Tibial nerve (tissue), 3 donors: ENCODE results near the gene RERG.

Source experiments
- CTCF ChIP-seq, 5 experiments: fragments of 200-600 bp in 3 of 5; fragments of 450-650 bp in 2 of 5; sonication (generic) in 3 of 5; IDR thresholded peaks; one replicate each; pipeline ENCODE4 v1.5.1; 2016 to 2019; ENCODE audit warnings: antibody characterized with exemption in 5 of 5, mild to moderate bottlenecking in 3 of 5, moderate library complexity in 2 of 5
- POLR2A ChIP-seq, 2 donors: fragments of 450-650 bp; IDR thresholded peaks; one replicate each; pipeline ENCODE4 v1.6.1; 2017; ENCODE audit warnings: antibody characterized with exemption in 2 of 2, mild to moderate bottlenecking in 2 of 2, moderate library complexity in 2 of 2

DNA sequence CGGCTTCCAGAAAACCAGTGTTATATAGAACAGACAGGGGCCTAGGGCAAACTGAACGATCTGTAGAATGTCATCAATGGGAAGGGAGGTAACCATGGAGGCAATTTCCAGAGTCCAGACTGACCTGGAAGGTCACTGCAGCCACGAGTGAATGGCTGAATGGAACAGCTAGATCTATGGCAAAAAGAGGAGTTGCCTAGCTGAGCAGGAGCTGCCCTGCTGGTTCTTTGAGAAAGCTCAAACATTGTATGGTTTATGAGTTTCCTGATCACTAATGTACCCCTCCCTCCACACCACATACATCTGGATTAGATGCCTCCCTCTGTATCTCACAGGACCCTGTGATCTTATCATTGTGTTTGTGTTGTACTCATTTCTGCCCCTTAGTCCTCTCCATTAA is 1.0 kb upstream of the RERG start:
- TF ChIP-seq CTCF (IDR thresholded peaks at IDR 0.05): no peak
- no peak for TF ChIP-seq POLR2A (IDR thresholded peaks at IDR 0.05)
